Suprapubic skin (tissue), 3 donors: ENCODE results near the gene SSX2IP.

Source experiments
- CTCF ChIP-seq, 2 donors: fragments of 200-600 bp in 1 of 2; fragments of 450-650 bp in 1 of 2; sonication (generic) in 1 of 2; IDR thresholded peaks; one replicate each; pipeline ENCODE4 v1.5.1; 2016 to 2019; ENCODE audit warnings: antibody characterized with exemption in 2 of 2, mild to moderate bottlenecking in 1 of 2, moderate library complexity in 1 of 2
- POLR2A ChIP-seq, 2 donors: fragments of 450-650 bp; IDR thresholded peaks; one replicate each; pipeline ENCODE4 v1.6.1; 2017; ENCODE audit warnings: antibody characterized with exemption in 2 of 2, mild to moderate bottlenecking in 2 of 2, moderate library complexity in 2 of 2

GRCh38 chr1:84687714-84688462 lies 2.4 kb downstream of the SSX2IP start:
- TF ChIP-seq CTCF (IDR thresholded peaks at IDR 0.05) = no peak
- TF ChIP-seq POLR2A (IDR thresholded peaks at IDR 0.05) = no peak
